IMR-90 (cell line): Measurements from ENCODE around the gene BAIAP2L1. TPM values are rescaled to one million over a fixed set of nuclear protein-coding genes. Genes with fewer than 3 reads are reported as not detected.

Experiments
- ATAC-seq: fragments of 200-7000 bp; cut with Tn5 transposase; 2 replicates; pipeline ENCODE4 v1.9.1; 2020; ENCODE audit warnings: low read depth, mild to moderate bottlenecking, moderate library complexity
- BruUV-seq: library from RNA; stranded (reverse); fragments of 400-500 nt; replicated peaks from 2 replicates; lab custom pipeline; 2021; lab: Mats Ljungman, UMichigan
- CTCF ChIA-PET: fragments of 300-600 bp; formaldehyde crosslinking; extraction: SDS; loops from one replicate; lab custom pipeline; 2021; ENCODE audit warnings: antibody characterized with exemption; lab: Yijun Ruan, JAX
- POLR2A ChIA-PET: fragments of 300-600 bp; sonication (Branson Sonifier 250); formaldehyde crosslinking; loops from one replicate; lab custom pipeline; 2022; ENCODE audit warnings: antibody characterized with exemption; ENCODE audit not compliant: unreplicated experiment; lab: Charles Lee
- DNase-seq: peaks from one replicate; pipeline ENCODE4 v3.0.0; 2013
- H2AFZ ChIP-seq: replicated peaks from 2 replicates; pipeline ENCODE3; 2013; ENCODE audit warnings: low read length, mild to moderate bottlenecking; ENCODE audit not compliant: poor library complexity
- H2AK5ac ChIP-seq: 2 replicates; pipeline ENCODE4 v1.6.1; 2013; ENCODE audit warnings: low read depth, low read length, inconsistent platforms
- H2AK9ac ChIP-seq: replicated peaks from 2 replicates; pipeline ENCODE3; 2013; ENCODE audit warnings: mild to moderate bottlenecking, low read depth, low read length, moderate library complexity; ENCODE audit not compliant: poor library complexity
- H2BK120ac ChIP-seq: 2 replicates; pipeline ENCODE4 v1.6.1; 2013; ENCODE audit warnings: low read depth, low read length, inconsistent platforms
- H2BK15ac ChIP-seq: 3 replicates; pipeline ENCODE4 v1.6.1; 2013; ENCODE audit warnings: low read depth, low read length, inconsistent platforms
- H2BK20ac ChIP-seq: 2 replicates; pipeline ENCODE4 v1.6.1; 2013; ENCODE audit warnings: low read depth, mild to moderate bottlenecking, inconsistent platforms, low read length, moderate library complexity
- H2BK5ac ChIP-seq: 2 replicates; pipeline ENCODE4 v1.6.1; 2013; ENCODE audit warnings: mild to moderate bottlenecking, low read depth, low read length, inconsistent platforms; ENCODE audit not compliant: poor library complexity, severe bottlenecking
- H3K14ac ChIP-seq: replicated peaks from 2 replicates; pipeline ENCODE4 v1.6.1; 2013; ENCODE audit warnings: low read depth, low read length, inconsistent platforms
- H3K18ac ChIP-seq: 2 replicates; pipeline ENCODE4 v1.6.1; 2013; ENCODE audit warnings: low read depth, low read length, control low read depth
- H3K23ac ChIP-seq: 2 replicates; pipeline ENCODE4 v1.6.1; 2013; ENCODE audit warnings: low read depth, low read length, inconsistent platforms
- H3K27ac ChIP-seq: 2 replicates; pipeline ENCODE4 v1.5.1; 2013; ENCODE audit warnings: mild to moderate bottlenecking, control low read depth, low read length; ENCODE audit not compliant: insufficient read depth
- H3K27me3 ChIP-seq: 2 replicates; pipeline ENCODE4 v1.6.1; 2013; ENCODE audit warnings: low read length; ENCODE audit not compliant: control insufficient read depth, insufficient read depth
- H3K36me3 ChIP-seq: 2 replicates; pipeline ENCODE4 v1.6.1; 2013; ENCODE audit warnings: low read length, mixed read lengths; ENCODE audit not compliant: control insufficient read depth, insufficient read depth
- H3K4ac ChIP-seq: 2 replicates; pipeline ENCODE4 v1.6.1; 2013; ENCODE audit warnings: low read depth, low read length, inconsistent platforms
- H3K4me1 ChIP-seq: 2 replicates; pipeline ENCODE4 v1.6.1; 2013; ENCODE audit warnings: low read length, mixed read lengths; ENCODE audit not compliant: control insufficient read depth, insufficient read depth
- H3K4me2 ChIP-seq: 2 replicates; pipeline ENCODE4 v1.6.1; 2013; ENCODE audit warnings: low read depth, mild to moderate bottlenecking, control low read depth, low read length, moderate library complexity
- H3K4me3 ChIP-seq: 2 replicates; pipeline ENCODE4 v1.5.1; 2013; ENCODE audit warnings: low read depth, mild to moderate bottlenecking, control low read depth, low read length, moderate library complexity; ENCODE audit not compliant: insufficient read depth
- H3K56ac ChIP-seq: 2 replicates; pipeline ENCODE4 v1.6.1; 2013; ENCODE audit warnings: low read length, inconsistent platforms; ENCODE audit not compliant: insufficient read depth; ENCODE audit errors: extremely low read depth
- H3K79me1 ChIP-seq, 2 experiments: 2 replicates each; pipeline ENCODE4 v1.6.1; 2013; ENCODE audit warnings: low read length in 2 of 2, inconsistent platforms in 1 of 2, low read depth in 1 of 2
- H3K9ac ChIP-seq: 2 replicates; pipeline ENCODE4 v1.6.1; 2013; ENCODE audit warnings: low read depth, low read length, control low read depth
- H3K9me1 ChIP-seq: 2 replicates; pipeline ENCODE4 v1.6.1; 2013; ENCODE audit warnings: low read length, inconsistent platforms; ENCODE audit not compliant: insufficient read depth
- H3K9me3 ChIP-seq: 2 replicates; pipeline ENCODE4 v1.6.1; 2013; ENCODE audit warnings: low read length; ENCODE audit not compliant: control insufficient read depth, insufficient read depth
- H4K20me1 ChIP-seq: 2 replicates; pipeline ENCODE4 v1.6.1; 2013; ENCODE audit warnings: low read length, inconsistent platforms; ENCODE audit not compliant: insufficient read depth
- H4K5ac ChIP-seq: 2 replicates; pipeline ENCODE4 v1.6.1; 2013; ENCODE audit warnings: mild to moderate bottlenecking, low read depth, low read length, control low read depth
- H4K8ac ChIP-seq, 2 experiments: 2 replicates each; pipeline ENCODE4 v1.6.1; 2013; ENCODE audit warnings: low read depth in 2 of 2, low read length in 2 of 2, control low read depth in 1 of 2, inconsistent platforms in 1 of 2
- H4K91ac ChIP-seq: 2 replicates; pipeline ENCODE4 v1.6.1; 2013; ENCODE audit warnings: low read depth, low read length, inconsistent platforms; ENCODE audit not compliant: insufficient read depth
- NFE2L2 ChIP-seq: fragments of 150-350 bp; IDR thresholded peaks from 2 replicates; pipeline ENCODE4 v1.6.1; 2016; ENCODE audit warnings: low read depth, mild to moderate bottlenecking, low read length
- RFX5 ChIP-seq: IDR thresholded peaks from 2 replicates; pipeline ENCODE4 v1.8.0; 2012; ENCODE audit warnings: low read depth, mild to moderate bottlenecking, low read length, moderate library complexity
- WGBS, 2 experiments: methylation state at CpG; one replicate each; pipeline versions ENCODE4 v1.1.5 to v1.1.7; 2013; ENCODE audit warnings: missing lambda C conversion rate in 2 of 2; ENCODE audit not compliant: insufficient read length in 1 of 2; ENCODE audit errors: extremely low coverage in 2 of 2; 5-methylcytosine and 5-hydroxymethylcytosine counted together
- dilution Hi-C: fragments of 300-500 bp; cut with HindIII; formaldehyde crosslinking; loops from one replicate; pipeline ENCODE4 v1.14.3; 2018; ENCODE audit warnings: low sequenced_read_pairs; ENCODE audit not compliant: unreplicated experiment
- in situ Hi-C: fragments of 300-500 bp; cut with MboI; formaldehyde crosslinking; loops from 3 replicates; pipeline ENCODE4 v1.14.3; 2019; ENCODE audit warnings: low sequenced_read_pairs, inconsistent platforms, mixed read lengths
- intact Hi-C: fragments of 100-400 bp; cut with micrococcal nuclease; formaldehyde crosslinking; loops from 2 replicates; pipeline ENCODE4 v1.10.0; 2022
- polyA plus RNA-seq, 3 experiments: library from polyadenylated mRNA; depleted of rRNA; stranded (reverse); fragments of >200 nt; gene quantifications; 2 replicates each; pipeline ENCODE4 v1.2.3, GENCODE V29; 2012; ENCODE audit warnings: low replicate concordance in 1 of 3
- total RNA-seq: library from RNA; depleted of rRNA; stranded (reverse); fragments of >200 nt; gene quantifications from 2 replicates; pipeline ENCODE4 v1.2.3, GENCODE V29; 2012

The BAIAP2L1 gene
- total and polyA plus RNA-seq, 2 of the 4 experiments (the other 2 are of a cell fraction), result 2.2 to 6.0 TPM

DNA sequence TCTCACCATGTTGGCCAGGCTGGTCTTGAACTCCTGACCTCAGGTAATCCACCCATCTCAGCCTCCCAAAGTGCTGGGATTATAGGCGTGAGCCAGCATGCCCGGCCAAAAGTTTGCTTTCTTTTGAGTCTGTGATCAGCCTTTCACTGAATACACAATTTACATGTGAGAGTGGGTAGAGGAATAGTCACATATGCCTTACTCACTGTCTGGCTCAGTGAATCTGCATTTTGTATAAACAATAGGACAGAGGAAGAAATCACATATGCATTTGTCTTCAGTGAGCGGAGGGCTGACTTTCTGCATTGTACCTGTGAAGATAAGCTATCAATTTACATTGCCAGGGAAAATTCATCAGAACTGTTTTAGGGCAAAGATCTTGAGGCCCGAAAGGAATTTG is 146.4 kb downstream of the BAIAP2L1 start:
- BruUV-seq, result no TSS peak
- Histone ChIP-seq H4K20me1 (no peaks in the 10 kb centered on the region; the same call in 1 of the 2 replicates), H3K23ac (no peak overlapping the region), H4K5ac (no peak overlapping the region), H3K27ac (no peak overlapping the region), H2BK15ac (no peak overlapping the region), H3K27me3 (no peaks in the 10 kb centered on the region), H2AFZ (no peak overlapping the region), H4K8ac (no peak overlapping the region), H3K56ac (no peak overlapping the region), H3K4me3 (no peak overlapping the region), H2AK5ac (no peak overlapping the region), H3K9me1 (no peaks in the 10 kb centered on the region; the same call in 1 of the 2 replicates), H3K14ac (no peak overlapping the region), H3K18ac (no peak overlapping the region), H3K36me3 (peaks cover 7% of the 10 kb centered on the region), H3K79me1 (peaks cover 37 to 55% of the 10 kb centered on the region in 2 experiments), H3K4ac (no peak overlapping the region), H2BK20ac (no peak overlapping the region), H2AK9ac (no peak overlapping the region), H4K91ac (no peak overlapping the region), H3K9ac (no peak overlapping the region), H2BK120ac (no peak overlapping the region), H3K9me3 (no peaks in the 10 kb centered on the region), H2BK5ac (no peak overlapping the region), H3K4me1 (peaks cover 8% of the 10 kb centered on the region), H3K4me2 (no peak overlapping the region)
- POLR2A ChIA-PET, result no interaction called here
- no CpG with 5 or more reads among the region's 4 CpGs for WGBS, 2 experiments
- intact Hi-C loops (no loop called here), dilution Hi-C loops (no loop called here), in situ Hi-C loops (no loop called here)
- ATAC-seq (no peak), DNase-seq (peak; percentile 64)
- CTCF ChIA-PET, result interaction anchor here (0.6 to 1.0 kb wide), 2 partner anchors 13 to 618 kb away, joined by 6 read pairs; no protein-coding TSS in a partner anchor
- peak; percentile 51; the same call in 1 of the 2 replicates for TF ChIP-seq NFE2L2
- TF ChIP-seq RFX5, result no peak
